Heart left ventricle (tissue), 16 donors: ENCODE measurements around the gene LRP2. TPM values are rescaled to one million over a fixed set of nuclear protein-coding genes. Genes with fewer than 3 reads are reported as not detected.

Experiments
- ATAC-seq, 4 donors: fragments of 200-7000 bp; cut with Tn5 transposase; one replicate each; pipeline ENCODE4 v1.9.1; 2020 to 2022; ENCODE audit warnings: moderate library complexity in 4 of 4, mild to moderate bottlenecking in 3 of 4, moderate number of reproducible peaks in 1 of 4
- DNase-seq, 5 donors: peaks; one replicate each; pipeline ENCODE4 v3.0.0-alpha.2; 2020
- H3K27ac ChIP-seq, 12 donors: fragments of 200-600 bp; sonication (generic) in 4 of 12; one replicate each; pipeline versions ENCODE4 v1.5.0 to v1.8.0; 2016 to 2022; ENCODE audit warnings: mild to moderate bottlenecking in 2 of 12
- H3K27me3 ChIP-seq, 9 donors: fragments of 200-600 bp; sonication (generic) in 2 of 9; one replicate each; pipeline versions ENCODE4 v1.5.1 to v1.8.0; 2016 to 2022; ENCODE audit warnings: mild to moderate bottlenecking in 3 of 9
- H3K36me3 ChIP-seq, 9 donors: fragments of 200-600 bp; sonication (generic) in 2 of 9; one replicate each; pipeline versions ENCODE4 v1.5.0 to v1.8.0; 2018 to 2022; ENCODE audit warnings: mild to moderate bottlenecking in 2 of 9
- H3K4me1 ChIP-seq, 12 donors: fragments of 200-600 bp; sonication (generic) in 4 of 12; one replicate each; pipeline versions ENCODE4 v1.5.0 to v1.8.0; 2016 to 2022; ENCODE audit warnings: mild to moderate bottlenecking in 3 of 12
- H3K4me3 ChIP-seq, 12 donors: fragments of 200-600 bp; sonication (generic) in 4 of 12; one replicate each; pipeline versions ENCODE4 v1.5.0 to v1.8.0; 2017 to 2022; ENCODE audit warnings: mild to moderate bottlenecking in 9 of 12, moderate library complexity in 4 of 12
- H3K9me3 ChIP-seq, 12 donors: fragments of 200-600 bp; sonication (generic) in 4 of 12; one replicate each; pipeline versions ENCODE4 v1.5.0 to v1.8.0; 2016 to 2022; ENCODE audit warnings: mild to moderate bottlenecking in 1 of 12
- CTCF ChIP-seq, 12 donors: fragments of 200-600 bp; sonication (generic) in 4 of 12; IDR thresholded peaks; one replicate each; pipeline versions ENCODE4 v1.5.0 to v1.8.0; 2018 to 2022; ENCODE audit warnings: antibody characterized with exemption in 12 of 12, mild to moderate bottlenecking in 5 of 12
- POLR2A ChIP-seq, 2 donors: fragments of 450-650 bp; IDR thresholded peaks; one replicate each; pipeline ENCODE4 v1.6.1; 2017; ENCODE audit warnings: antibody characterized with exemption in 2 of 2, mild to moderate bottlenecking in 2 of 2, moderate library complexity in 2 of 2
- WGBS, 4 donors: extraction: QIAGEN DNeasy Blood & Tissue Kit in 2 of 4; methylation state at CpG; one replicate each; pipeline versions ENCODE4 v1.1.5 to v1.1.7; 2013 to 2018; 5-methylcytosine and 5-hydroxymethylcytosine counted together
- intact Hi-C, 10 donors: fragments of 100-400 bp; cut with DNase I; formaldehyde crosslinking; loops; one replicate each; pipeline versions ENCODE4 v1.11.1 to v1.14.2; 2022
- polyA plus RNA-seq, 2 donors: library from polyadenylated mRNA; stranded (reverse); fragments of 200-250 nt; gene quantifications; one replicate each; pipeline ENCODE4 v1.2.3, GENCODE V29; 2013
- total RNA-seq, 9 donors: library from RNA; depleted of rRNA in 2 of 9; stranded (reverse); fragments of >200 nt in 2 of 9; fragmentation: NEBNext Ultra II Directional in 3 of 9; extraction: Animal tissue kit (Norgen Biotek cat#: 25700) in 3 of 9; gene quantifications; one replicate each; pipeline versions ENCODE4 v1.1.0 to v1.2.4, GENCODE V29; 2016 to 2023
- donor health status: ischemic (EF 13 %, LVEDD 7.1; RV severe dilation, severe dysfunction).
- donor health status: healthy with polysubstance abuse.
- donor health status: DM: no; HTN: yes; CAD: no.
- donor health status: DM: no; HTN: no; CAD: no.
- donor health status: ischemic (EF 25% LVEDD 6.9; RV normal size, moderate dysfunction).
- donor health status: ischemic (EF 25% LVEDD 5.7; RV mildly dilated, moderate dysfunction).
- donor health status: healthy.
- donor health status: DM: yes; HTN: yes; CAD: no.
- donor health status: ischemic (EF 35%, LVEDD 5.7; RV mildly dilated, moderate dysfunction).
- donor health status: nonischemic (EF 11% LVEDD 7.7; RV severe dilation, severe dysfunction).
- donor health status: DM: yes; HTN: yes; CAD: no.
- donor health status: PGD.
- donor health status: ischemic (EF 29% LVEDD 5.4; RV normal size, mild dysfunction).
- donor health status: nonischemic (EF 23%, LVEDD 6.1; RV moderate dilation, normal function).

The LRP2 gene
- total and polyA plus RNA-seq, 11 donors = 0.01 to 13.6 (median 0.09) TPM; not detected in 5

DNA sequence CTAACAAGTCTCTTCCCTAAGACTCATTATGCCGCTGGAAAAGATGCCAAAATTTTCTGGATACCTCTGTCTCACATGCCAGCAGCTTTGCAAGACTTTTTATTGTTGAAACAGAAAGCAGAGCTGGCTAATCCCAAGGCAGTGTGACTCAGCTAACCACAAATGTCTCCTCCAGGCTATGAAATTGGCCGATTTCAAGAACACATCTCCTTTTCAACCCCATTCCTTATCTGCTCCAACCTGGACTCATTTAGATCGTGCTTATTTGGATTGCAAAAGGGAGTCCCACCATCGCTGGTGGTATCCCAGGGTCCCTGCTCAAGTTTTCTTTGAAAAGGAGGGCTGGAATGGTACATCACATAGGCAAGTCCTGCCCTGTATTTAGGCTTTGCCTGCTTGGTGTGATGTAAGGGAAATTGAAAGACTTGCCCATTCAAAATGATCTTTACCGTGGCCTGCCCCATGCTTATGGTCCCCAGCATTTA lies 266.7 kb downstream of the LRP2 start:
- peak in 1 of 4 donors; percentile 50 for ATAC-seq
- Histone ChIP-seq H3K4me1 (peaks cover 0 to 35% (median 5%) of the 10 kb centered on the region in 12 donors), H3K9me3 (no peaks in the 10 kb centered on the region), H3K36me3 (no peaks in the 10 kb centered on the region), H3K27ac (peak overlapping the region in 3 of 12 donors; percentile 19 to 50 (median 45)), H3K27me3 (no peaks in the 10 kb centered on the region), H3K4me3 (no peak overlapping the region)
- no peak for TF ChIP-seq POLR2A (IDR thresholded peaks at IDR 0.05)
- TF ChIP-seq CTCF (IDR thresholded peaks at IDR 0.05) = no peak
- intact Hi-C loops = no loop called here
- no peak for DNase-seq
- WGBS, 4 donors = 71 to 78% (median 72%) methylated on average over 5 of the region's 5 CpGs

DNA sequence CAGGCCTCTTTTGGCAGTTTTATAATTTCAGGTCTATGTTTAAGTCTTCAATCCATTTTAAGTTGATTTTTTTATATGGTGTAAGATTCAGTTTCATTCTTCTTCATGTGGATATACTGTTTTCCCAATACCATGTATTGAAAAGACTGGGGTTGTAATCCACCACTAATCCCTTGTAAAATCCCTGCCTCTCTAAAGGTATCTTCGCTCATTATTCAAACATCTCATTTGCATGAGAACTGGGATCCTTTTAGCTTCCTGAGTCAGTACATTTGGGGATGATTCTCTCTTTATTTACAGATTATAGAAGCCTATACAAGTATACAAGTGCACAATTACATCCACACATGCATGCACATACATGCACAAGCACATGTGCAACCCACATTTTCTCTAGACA lies 267.7 kb downstream of the LRP2 start:
- no peak overlapping the region for H3K4me3 ChIP-seq
- H3K36me3 ChIP-seq = no peaks in the 10 kb centered on the region
- WGBS, 4 donors = 81 to 96% (median 95%) methylated on average over 1 of the region's 1 CpG
- no peaks in the 10 kb centered on the region for H3K9me3 ChIP-seq
- H3K4me1 ChIP-seq = peaks cover 0 to 39% (median 5%) of the 10 kb centered on the region in 12 donors
- H3K27me3 ChIP-seq = no peaks in the 10 kb centered on the region
- no peak for TF ChIP-seq CTCF (IDR thresholded peaks at IDR 0.05)
- TF ChIP-seq POLR2A (IDR thresholded peaks at IDR 0.05) = no peak
- no peak overlapping the region for H3K27ac ChIP-seq
- no peak for ATAC-seq
- intact Hi-C loops = no loop called here
- DNase-seq = no peak

- no peak overlapping the region for H3K4me3 ChIP-seq
- H3K9me3 ChIP-seq = no peaks in the 10 kb centered on the region
- H3K36me3 ChIP-seq = no peaks in the 10 kb centered on the region
- peaks cover 0 to 41% (median 5%) of the 10 kb centered on the region in 12 donors for H3K4me1 ChIP-seq
- DNase-seq = peak in 1 of 5 donors; percentile 31
- intact Hi-C loops = no loop called here
- ATAC-seq = peak in 1 of 4 donors; percentile 44
- no peaks in the 10 kb centered on the region for H3K27me3 ChIP-seq
- WGBS, 4 donors = 26 to 48% (median 40%) methylated on average over 2 of the region's 2 CpGs
- TF ChIP-seq POLR2A (IDR thresholded peaks at IDR 0.05) (no peak), CTCF (IDR thresholded peaks at IDR 0.05) (no peak)
- H3K27ac ChIP-seq = no peak overlapping the region
These were observed 268.8 kb downstream of the LRP2 start for GRCh38 chr2:169093535-169093934.

GRCh38 chr2:169091761-169092519 lies 270.4 kb downstream of the LRP2 start:
- DNase-seq (no peak), ATAC-seq (no peak)
- H3K36me3 ChIP-seq = no peaks in the 10 kb centered on the region
- no peaks in the 10 kb centered on the region for H3K27me3 ChIP-seq
- 77 to 83% (median 79%) methylated on average over 8 of the region's 8 CpGs for WGBS, 4 donors
- no peaks in the 10 kb centered on the region for H3K9me3 ChIP-seq
- no peak for TF ChIP-seq POLR2A (IDR thresholded peaks at IDR 0.05)
- no peak for TF ChIP-seq CTCF (IDR thresholded peaks at IDR 0.05)
- H3K4me3 ChIP-seq = no peak overlapping the region
- H3K4me1 ChIP-seq = peaks cover 0 to 41% (median 5%) of the 10 kb centered on the region in 12 donors
- H3K27ac ChIP-seq = no peak overlapping the region
- intact Hi-C loops = no loop called here
